Activated B cell treated with CpG ODN at 0.5 μM for 24 hours (primary cell): ENCODE data around the gene EDC4. TPM values are rescaled to one million over a fixed set of nuclear protein-coding genes. Genes with fewer than 3 reads are reported as not detected.

ENCODE experiments used
- ATAC-seq: fragments of 200-7000 bp; cut with Tn5 transposase; one replicate; pipeline ENCODE4 v1.10.0; 2021; ENCODE audit warnings: low read depth, mild to moderate bottlenecking, moderate library complexity
- CTCF ChIA-PET: fragments of 350-600 bp; sonication (Branson Sonifier 250); formaldehyde crosslinking; loops from one replicate; lab custom pipeline; 2021; ENCODE audit warnings: antibody characterized with exemption; lab: Charles Lee
- POLR2A ChIA-PET: fragments of 350-600 bp; sonication (Branson Sonifier 250); formaldehyde crosslinking; loops from one replicate; lab custom pipeline; 2021; ENCODE audit warnings: antibody characterized with exemption; lab: Charles Lee
- DNase-seq: peaks from one replicate; pipeline ENCODE4 v3.0.0; 2022
- H3K27ac Mint-ChIP-seq: one replicate; pipeline ENCODE4 v1.8.0; 2020; ENCODE audit warnings: mixed read lengths
- H3K27me3 Mint-ChIP-seq: one replicate; pipeline ENCODE4 v1.8.0; 2021; ENCODE audit warnings: mixed read lengths
- H3K36me3 Mint-ChIP-seq: one replicate; pipeline ENCODE4 v1.8.0; 2021; ENCODE audit warnings: low read depth, mixed read lengths
- H3K4me1 Mint-ChIP-seq: one replicate; pipeline ENCODE4 v1.8.0; 2021; ENCODE audit warnings: mixed read lengths
- H3K4me3 Mint-ChIP-seq: one replicate; pipeline ENCODE4 v1.8.0; 2020; ENCODE audit warnings: mild to moderate bottlenecking, mixed read lengths
- H3K9me3 Mint-ChIP-seq: one replicate; pipeline ENCODE4 v1.8.0; 2020; ENCODE audit warnings: mixed read lengths
- CTCF ChIP-seq: fragments of 200-600 bp; IDR thresholded peaks from one replicate; pipeline ENCODE4 v1.8.0; 2022; ENCODE audit warnings: antibody characterized with exemption, mild to moderate bottlenecking
- intact Hi-C: fragments of 100-400 bp; cut with micrococcal nuclease; formaldehyde crosslinking; loops from one replicate; pipeline ENCODE4 v1.15.1; 2024
- total RNA-seq: library from RNA; stranded (reverse); gene quantifications from 2 replicates; pipeline ENCODE4 v1.2.3, GENCODE V29; 2022

EDC4 gene
- total RNA-seq, 1 donor from 2014 or later: 71.5 TPM

- no peak overlapping the region for H3K27ac Mint-ChIP-seq
- ATAC-seq (no peak), DNase-seq (no peak)
- no peaks in the 10 kb centered on the region for H3K9me3 Mint-ChIP-seq
- intact Hi-C loops: no loop called here
- H3K4me1 Mint-ChIP-seq: no peaks in the 10 kb centered on the region
- POLR2A ChIA-PET: no interaction called here
- no peaks in the 10 kb centered on the region for H3K27me3 Mint-ChIP-seq
- no peak for TF ChIP-seq CTCF
- CTCF ChIA-PET: interaction anchor here (1.0 to 5.8 kb wide), 4 partner anchors 39 to 154 kb away, joined by 3 to 79 read pairs (median 4); no protein-coding TSS in a partner anchor
- peaks cover 42% of the 10 kb centered on the region for H3K36me3 Mint-ChIP-seq
- no peak overlapping the region for H3K4me3 Mint-ChIP-seq
Measured at GRCh38 chr16:67886387-67886786, 13.5 kb downstream of the EDC4 start.

DNA sequence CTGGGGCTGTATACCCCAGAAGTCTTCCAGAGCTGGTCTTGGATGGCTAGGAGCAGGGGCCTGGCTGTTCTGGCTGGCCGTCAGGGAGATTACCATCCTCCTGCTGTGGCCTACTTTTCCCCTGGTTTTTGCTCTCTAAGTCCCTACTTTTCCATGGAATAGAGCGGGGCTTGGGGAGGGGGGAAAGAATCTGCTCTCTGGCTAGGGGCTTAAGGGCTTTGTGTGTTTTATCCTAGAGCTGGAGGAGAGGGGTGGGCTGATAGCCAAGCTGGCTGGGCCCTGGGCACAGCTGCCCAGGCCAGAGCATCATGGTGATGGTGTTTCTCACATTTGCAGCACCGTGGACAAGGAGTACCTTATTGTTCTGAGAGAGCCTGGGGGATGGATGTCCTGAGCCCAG, 15.5 kb downstream of the EDC4 start:
- intact Hi-C loops: no loop called here
- no peaks in the 10 kb centered on the region for H3K27me3 Mint-ChIP-seq
- no peak for ATAC-seq
- H3K27ac Mint-ChIP-seq: no peak overlapping the region
- ChIA-PET CTCF (interaction anchor here (0.8 to 1.3 kb wide), 2 partner anchors 48 to 152 kb away, joined by 3 read pairs; partner anchors contain the start of gene PSMB10), POLR2A (interaction anchor here (0.9 to 1.1 kb wide), 2 partner anchors 36 to 54 kb away, joined by 3 to 4 read pairs; no protein-coding TSS in a partner anchor)
- no peak for DNase-seq
- peaks cover 24% of the 10 kb centered on the region for H3K36me3 Mint-ChIP-seq
- no peak overlapping the region for H3K4me3 Mint-ChIP-seq
- no peaks in the 10 kb centered on the region for H3K9me3 Mint-ChIP-seq
- no peak for TF ChIP-seq CTCF
- peaks cover 6% of the 10 kb centered on the region for H3K4me1 Mint-ChIP-seq

- intact Hi-C loops: loop anchor here (2.0 kb wide), 3 partner anchors 20 to 192 kb away; partner anchors contain the start of genes EDC4, NFATC3 and SLC12A4
- no peak for DNase-seq
- H3K4me3 Mint-ChIP-seq: peak overlapping the region; percentile 84
- no peaks in the 10 kb centered on the region for H3K27me3 Mint-ChIP-seq
- CTCF ChIA-PET: interaction anchor here (0.6 to 1.6 kb wide), 3 partner anchors 8 to 165 kb away, joined by 3 to 8 read pairs (median 3); no protein-coding TSS in a partner anchor
- peaks cover 28% of the 10 kb centered on the region for H3K4me1 Mint-ChIP-seq
- H3K9me3 Mint-ChIP-seq: no peaks in the 10 kb centered on the region
- H3K36me3 Mint-ChIP-seq: peaks cover 8% of the 10 kb centered on the region
- no peak for ATAC-seq
- POLR2A ChIA-PET: interaction anchor here (0.6 to 1.9 kb wide), 7 partner anchors 19 to 370 kb away, joined by 3 to 15 read pairs (median 3); partner anchors contain the start of genes GFOD2, NFATC3, PSMB10 and RANBP10
- H3K27ac Mint-ChIP-seq: peak overlapping the region; percentile 77
- no peak for TF ChIP-seq CTCF
Measured at GRCh38 chr16:67892375-67892774, 19.5 kb downstream of the EDC4 start.

DNA sequence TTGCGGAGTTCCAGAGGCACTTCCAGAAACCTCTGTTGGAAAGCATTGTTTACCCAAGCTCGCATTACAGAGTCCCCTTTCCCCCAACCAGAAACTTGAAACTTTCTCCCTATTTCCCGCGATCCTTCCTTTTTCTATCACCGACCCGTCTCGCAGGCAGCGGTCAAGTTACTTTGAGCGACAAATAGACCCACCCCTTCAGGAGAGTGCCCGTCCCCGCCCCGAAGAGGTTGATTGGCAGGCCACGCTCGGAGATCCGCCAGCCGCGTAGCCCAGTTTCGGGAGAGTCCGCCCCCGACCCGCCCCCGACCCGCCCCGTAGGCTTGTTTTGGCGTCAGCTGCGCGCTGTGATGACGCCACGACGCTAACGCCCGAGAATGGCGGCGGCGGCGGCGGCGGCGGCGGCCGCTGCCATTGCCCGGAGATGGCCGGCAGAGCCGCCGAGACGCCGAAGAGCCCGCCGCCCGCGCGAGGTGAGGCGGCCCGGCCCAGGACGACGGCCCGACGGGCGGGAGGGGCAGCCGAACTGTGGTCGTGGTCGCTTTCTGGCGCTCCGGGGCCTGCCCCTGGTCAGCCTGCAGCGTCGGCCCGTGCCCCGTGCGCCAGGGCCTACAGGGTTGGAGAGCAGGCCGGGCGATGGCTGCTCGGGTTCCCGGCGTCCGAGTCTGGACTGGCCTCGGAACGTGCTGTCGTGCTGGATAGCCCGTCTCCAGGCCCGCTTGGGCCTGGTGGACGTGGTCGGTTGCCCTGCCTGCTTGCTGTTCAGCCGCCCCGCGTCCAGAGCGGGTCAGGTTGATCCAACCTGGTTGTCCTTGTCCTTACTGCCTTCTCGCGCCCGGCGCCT, 20.3 kb downstream of the EDC4 start, which contains the start of gene PSKH1:
TSS of gene PSKH1 (plus strand) at position 356 of the 844 bp plus-strand sequence. CDS start 15,496 bp downstream, outside the sequence.
- DNase-seq (peak; percentile 80), ATAC-seq (peak; percentile 99)
- peaks cover 8% of the 10 kb centered on the region for H3K36me3 Mint-ChIP-seq
- peak within 1 kb of the TSS; percentile 94 for H3K4me3 Mint-ChIP-seq
- CTCF ChIA-PET: interaction anchor here (0.6 to 1.6 kb wide), 3 partner anchors 9 to 141 kb away, joined by 3 to 8 read pairs (median 3); no protein-coding TSS in a partner anchor
- TF ChIP-seq CTCF: no peak
- H3K9me3 Mint-ChIP-seq: no peaks in the 10 kb centered on the region
- H3K4me1 Mint-ChIP-seq: peaks cover 31% of the 10 kb centered on the region
- peak within 1 kb of the TSS; percentile 86 for H3K27ac Mint-ChIP-seq
- H3K27me3 Mint-ChIP-seq: no peaks in the 10 kb centered on the region
- intact Hi-C loops: loop anchor here (1.0 to 2.0 kb wide), 8 partner anchors 20 to 192 kb away; partner anchors contain the start of genes DDX28, DUS2, EDC4 and NFATC3
- POLR2A ChIA-PET: interaction anchor here (0.6 to 1.9 kb wide), 9 partner anchors 20 to 371 kb away, joined by 3 to 15 read pairs (median 3); partner anchors contain the start of genes DDX28, DUS2, GFOD2 and NFATC3
